ENCODE measurements around the gene BYSL. TPM values are rescaled to one million over a fixed set of nuclear protein-coding genes. Genes with fewer than 3 reads are reported as not detected.

The BYSL gene
- total and polyA plus RNA-seq, 4 donors: 5.4 to 11.6 (median 8.6) TPM

- no peak for TF ChIP-seq REST (IDR thresholded peaks at IDR 0.05)
- TF ChIP-seq EGR1 (IDR thresholded peaks at IDR 0.05; ENCODE audit: low read depth in 2 of 2): no peak
- TF ChIP-seq RXRA (IDR thresholded peaks at IDR 0.05): no peak
- no peak for TF ChIP-seq FOXA2 (IDR thresholded peaks at IDR 0.05)
- no peak for TF ChIP-seq JUND (IDR thresholded peaks at IDR 0.05)
- TF ChIP-seq ZBTB33 (IDR thresholded peaks at IDR 0.05): no peak
- TF ChIP-seq HNF4G (IDR thresholded peaks at IDR 0.05): no peak
Observed at GRCh38 chr6:41960028-41960427, 38.7 kb downstream of the BYSL start (continued).

- Histone ChIP-seq H3K27ac (ENCODE audit: low read depth in 1 of 2, low read length in 2 of 2) (no peak overlapping the region), H3K4me3 (ENCODE audit: low read depth in 1 of 3, low read length in 3 of 3) (no peak overlapping the region), H3K9ac (ENCODE audit: low read depth in 1 of 2, low read length in 2 of 2) (no peak overlapping the region), H3K9me3 (ENCODE audit: control insufficient read depth in 4 of 4, low read length in 3 of 4) (no peaks in the 10 kb centered on the region), H3K27me3 (ENCODE audit: control insufficient read depth in 4 of 4, insufficient read depth in 4 of 4, low read length in 3 of 4) (no peaks in the 10 kb centered on the region), H3K36me3 (ENCODE audit: control insufficient read depth in 4 of 4, insufficient read depth in 3 of 4, low read depth in 1 of 4, low read length in 3 of 4) (no peaks in the 10 kb centered on the region), H3K4me1 (ENCODE audit: control insufficient read depth in 4 of 4, insufficient read depth in 4 of 4, low read length in 3 of 4) (peaks cover 0 to 6% (median 0%) of the 10 kb centered on the region in 4 donors)
- TF ChIP-seq YY1 (IDR thresholded peaks at IDR 0.05) (no peak), ZBTB33 (IDR thresholded peaks at IDR 0.05) (no peak), HNF4G (IDR thresholded peaks at IDR 0.05) (no peak), SP1 (IDR thresholded peaks at IDR 0.05) (no peak), HNF4A (conservative IDR thresholded peaks at IDR 0.05) (no peak), FOXA1 (IDR thresholded peaks at IDR 0.05) (no peak), JUND (IDR thresholded peaks at IDR 0.05) (no peak), RXRA (IDR thresholded peaks at IDR 0.05) (no peak), RAD21 (IDR thresholded peaks at IDR 0.05) (no peak), EGR1 (IDR thresholded peaks at IDR 0.05; ENCODE audit: low read depth in 2 of 2) (no peak), NR2F2 (IDR thresholded peaks at IDR 0.05) (no peak), FOXA2 (IDR thresholded peaks at IDR 0.05) (no peak), REST (IDR thresholded peaks at IDR 0.05) (no peak), MAX (IDR thresholded peaks at IDR 0.05) (no peak), TAF1 (conservative IDR thresholded peaks at IDR 0.05) (no peak), GABPA (IDR thresholded peaks at IDR 0.05 in 1 of 2, conservative IDR thresholded peaks at IDR 0.05 in 1 of 2) (no peak)
- 31% methylated on average over 1 of the region's 1 CpG for WGBS
- DNase-seq (ENCODE audit: low spot score): no peak
Observed at GRCh38 chr6:41963371-41963770, 42.1 kb downstream of the BYSL start.

Measured in liver (tissue), 9 donors.